ENCODE data around the gene DDX17.

Gene DDX17

DNA sequence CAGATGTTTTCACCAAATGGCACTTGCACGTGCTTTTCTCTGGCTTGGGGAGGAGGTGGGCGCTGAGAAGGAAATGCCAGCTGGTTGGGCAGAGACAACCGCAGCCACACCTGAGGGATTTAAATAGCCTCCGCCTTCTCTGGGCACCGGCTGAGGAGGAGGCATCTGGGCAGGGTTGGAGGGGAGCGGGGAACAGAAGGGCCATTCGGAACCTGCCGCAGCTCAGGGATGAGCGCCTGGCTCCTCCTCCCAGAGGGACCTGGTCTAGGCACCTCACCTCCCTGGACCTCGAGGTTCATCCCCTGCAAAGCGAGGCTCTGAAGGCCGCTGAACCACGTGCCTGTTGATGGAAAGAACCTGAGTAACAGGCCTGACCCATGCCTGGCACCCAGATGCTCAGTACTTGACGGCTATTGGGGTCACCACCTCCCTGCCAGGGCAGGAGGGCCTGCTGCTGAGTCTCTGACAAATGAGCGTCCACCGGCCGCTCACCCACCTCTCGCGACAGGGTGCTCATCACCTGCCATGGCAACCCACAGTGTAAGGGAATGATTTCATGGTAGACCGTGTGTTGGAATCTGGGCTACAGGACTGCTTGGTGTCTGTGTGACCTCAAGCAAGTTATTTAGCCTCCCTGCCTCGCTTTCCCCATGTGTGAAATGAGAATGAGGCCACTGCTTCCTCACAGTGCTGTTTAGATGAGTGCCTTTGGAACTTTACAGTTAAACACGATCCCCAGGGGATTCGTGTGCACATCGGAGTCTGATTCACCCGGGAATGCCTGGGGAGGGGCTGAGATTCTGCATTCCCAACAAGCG is 40.2 kb downstream of the DDX17 start:
- DNase-seq (ENCODE audit: low spot score), result no peak

DNA sequence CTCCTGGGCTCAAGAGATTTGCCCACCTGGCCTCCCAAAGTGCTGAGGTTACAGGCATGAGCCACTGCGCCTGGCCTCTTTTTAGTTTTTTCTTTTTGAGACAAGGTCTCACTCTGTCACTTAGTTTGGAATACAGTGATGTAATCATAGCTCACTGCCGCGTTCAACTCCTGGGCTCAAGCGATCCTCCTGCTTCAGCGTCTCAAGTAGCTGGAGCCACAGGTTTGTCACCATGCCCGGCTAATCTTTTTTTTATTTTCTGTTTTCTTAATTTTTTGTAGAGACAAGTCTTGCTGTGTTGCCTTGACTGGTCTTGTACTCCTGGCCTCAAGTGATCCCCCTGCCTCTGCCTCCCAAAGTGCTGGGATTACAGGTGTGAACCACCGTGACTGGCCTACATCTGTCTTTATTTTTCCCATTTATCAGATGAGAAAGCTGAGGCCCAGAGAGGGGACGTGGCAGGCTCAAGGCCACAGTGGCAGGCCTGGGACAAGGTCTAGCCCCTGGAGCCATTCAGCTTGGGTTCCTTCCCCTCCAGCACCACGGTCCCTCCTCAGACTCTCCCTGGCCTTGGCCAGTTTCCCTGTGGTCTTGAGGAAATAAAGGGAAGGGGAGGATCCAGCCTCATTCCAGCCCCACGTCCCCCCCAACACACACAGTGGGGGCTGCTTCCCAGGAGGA is 41.0 kb downstream of the DDX17 start:
- no peak for DNase-seq (ENCODE audit: low spot score)

DNA sequence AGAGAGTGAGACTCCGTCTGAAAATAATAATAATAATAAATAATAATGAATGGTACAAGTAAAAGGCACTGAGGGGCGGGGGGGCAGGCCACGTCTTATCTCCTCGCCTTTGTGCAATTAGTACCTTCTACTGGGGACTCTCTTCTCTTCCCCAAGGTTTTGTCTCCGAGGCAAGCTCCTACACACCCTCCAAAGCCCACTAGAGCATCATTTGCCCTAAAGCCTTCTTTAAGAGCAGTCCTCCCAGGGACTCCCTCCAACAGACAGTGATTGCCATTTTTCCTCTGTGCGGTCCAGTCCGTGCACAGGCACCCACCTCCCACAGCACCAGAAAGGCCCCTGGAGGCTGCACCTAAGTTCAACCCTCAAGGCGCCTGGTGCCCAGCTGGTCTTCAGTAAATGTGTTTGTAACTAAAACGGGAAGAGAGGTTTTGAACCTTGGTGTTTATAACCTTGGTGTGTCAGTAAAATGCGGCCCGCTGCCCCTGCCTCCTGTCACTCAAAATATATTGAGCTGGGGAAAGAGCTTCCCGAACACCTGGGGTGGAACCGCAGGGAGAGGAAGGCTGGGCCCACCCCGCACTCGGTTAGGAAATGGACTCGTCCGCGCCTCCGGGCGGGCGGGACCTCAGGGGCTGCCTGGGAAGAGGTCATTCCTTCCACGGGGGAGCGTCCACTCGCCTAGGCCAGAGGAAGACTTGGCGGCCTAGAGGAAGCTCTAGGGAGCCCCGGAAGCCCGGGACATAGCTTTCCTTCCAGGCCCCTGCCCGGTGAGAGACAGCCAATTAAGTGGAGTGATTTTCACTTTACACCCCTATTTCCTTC is 42.9 kb downstream of the DDX17 start:
- no peak for DNase-seq (ENCODE audit: low spot score)

DNA sequence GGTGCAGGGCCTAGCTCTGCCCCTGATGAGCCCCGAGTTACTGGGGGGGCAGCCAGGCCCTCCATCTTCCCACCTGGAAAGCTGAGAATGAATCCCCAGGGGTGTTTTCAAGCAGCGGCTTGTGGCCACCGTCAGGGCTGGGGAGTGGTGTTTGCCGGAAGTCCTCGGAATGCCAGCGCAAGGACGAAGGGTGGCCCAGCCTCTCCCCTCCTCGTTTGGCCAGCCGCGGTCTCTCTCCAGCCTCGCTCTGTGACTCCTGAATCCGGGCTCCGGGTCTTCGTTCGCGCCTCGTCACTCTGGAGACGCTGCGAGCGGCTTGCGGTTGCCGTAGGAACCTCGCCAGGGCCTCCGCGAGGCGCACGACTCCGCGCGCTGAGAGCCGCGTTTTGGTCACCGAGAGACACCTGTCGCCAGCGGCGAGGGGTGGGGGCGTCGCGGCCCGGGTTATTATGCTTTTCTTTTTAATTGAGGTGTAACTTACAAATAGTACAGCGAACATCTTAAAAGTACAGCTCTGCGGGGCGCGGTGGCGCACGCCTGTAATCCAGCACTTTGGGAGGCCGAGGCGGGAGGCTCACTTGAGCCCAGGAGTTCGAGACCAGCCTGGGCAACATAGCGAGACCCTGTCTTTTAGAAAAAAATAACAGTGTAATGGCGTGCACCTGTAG is 44.6 kb downstream of the DDX17 start:
- peak; percentile 75 for DNase-seq (ENCODE audit: low spot score)

DNA sequence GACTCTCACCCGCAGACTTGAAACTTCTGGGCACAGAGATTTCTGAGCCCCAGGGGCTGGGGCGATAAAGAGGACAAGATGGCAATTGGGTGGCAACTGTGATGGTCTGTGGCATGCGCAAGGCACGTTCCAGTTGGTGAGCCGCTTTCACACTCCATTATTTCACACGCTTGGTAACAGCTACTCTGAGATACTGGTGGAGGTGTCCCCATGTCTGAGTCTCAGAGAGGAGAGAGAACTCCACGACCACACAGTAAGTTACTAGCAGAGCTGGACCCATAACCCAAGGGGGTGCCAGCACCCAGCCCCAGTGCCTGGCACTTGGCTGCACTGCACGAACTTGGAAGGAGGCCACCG is 45.1 kb downstream of the DDX17 start:
- no peak for DNase-seq (ENCODE audit: low spot score)

DNA sequence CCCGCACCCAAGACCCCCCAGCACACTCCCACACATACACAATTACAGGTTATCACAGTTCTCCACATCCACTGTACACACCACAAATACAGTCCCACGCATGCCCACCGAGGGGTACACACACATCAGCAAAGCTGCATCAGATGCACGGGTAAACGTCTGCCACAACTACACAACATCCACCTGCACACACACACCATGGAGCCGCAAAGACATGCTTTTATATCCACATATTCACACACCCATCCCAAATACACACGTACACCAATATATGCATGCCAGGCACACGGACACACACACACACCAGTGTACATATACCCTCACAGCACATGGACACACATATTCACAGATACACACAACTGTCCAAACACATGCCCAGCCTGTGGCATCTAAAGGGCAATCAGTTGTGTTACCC is 45.7 kb downstream of the DDX17 start:
- no peak for DNase-seq (ENCODE audit: low spot score)

DNA sequence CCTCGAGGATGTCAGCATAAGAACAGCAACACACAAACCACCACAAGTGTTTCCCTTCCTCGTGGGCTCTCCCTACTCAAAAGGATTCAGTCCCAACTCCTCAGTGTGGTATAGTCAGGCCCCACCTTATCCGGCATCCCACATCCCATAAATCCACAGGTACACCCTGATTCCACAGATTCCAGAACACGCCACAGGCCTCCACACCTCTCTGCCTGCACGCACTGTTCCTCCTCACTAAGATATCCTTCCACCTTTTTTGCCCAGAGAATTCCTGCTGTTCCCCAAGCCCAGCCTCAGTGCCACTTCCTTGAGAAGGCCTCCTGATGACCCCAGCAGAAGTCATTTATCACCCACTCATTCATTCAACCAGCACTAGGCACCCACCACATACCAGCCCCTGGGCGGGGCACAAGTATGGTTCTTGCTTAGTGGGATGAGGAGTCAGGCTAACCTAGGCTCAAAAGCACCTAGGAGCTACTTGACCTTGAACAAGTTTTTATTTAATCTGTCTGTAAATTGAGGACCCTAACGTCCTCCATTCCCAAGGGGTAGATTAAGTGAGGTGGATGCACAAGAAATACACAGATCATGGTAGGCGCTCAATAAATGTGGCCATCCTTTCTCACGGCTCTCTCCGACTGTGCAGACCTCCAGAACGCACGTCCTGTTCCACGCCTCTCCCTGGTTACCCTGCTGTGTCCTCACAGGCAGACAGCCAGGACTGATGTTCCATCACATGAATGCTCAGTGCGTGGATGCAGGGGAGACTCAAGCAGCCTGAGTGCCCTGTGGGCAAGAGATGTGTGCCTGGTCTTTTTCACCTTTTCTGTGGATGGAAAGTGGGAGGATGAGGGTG is 49.0 kb downstream of the DDX17 start:
- DNase-seq (ENCODE audit: low spot score), result no peak

DNA sequence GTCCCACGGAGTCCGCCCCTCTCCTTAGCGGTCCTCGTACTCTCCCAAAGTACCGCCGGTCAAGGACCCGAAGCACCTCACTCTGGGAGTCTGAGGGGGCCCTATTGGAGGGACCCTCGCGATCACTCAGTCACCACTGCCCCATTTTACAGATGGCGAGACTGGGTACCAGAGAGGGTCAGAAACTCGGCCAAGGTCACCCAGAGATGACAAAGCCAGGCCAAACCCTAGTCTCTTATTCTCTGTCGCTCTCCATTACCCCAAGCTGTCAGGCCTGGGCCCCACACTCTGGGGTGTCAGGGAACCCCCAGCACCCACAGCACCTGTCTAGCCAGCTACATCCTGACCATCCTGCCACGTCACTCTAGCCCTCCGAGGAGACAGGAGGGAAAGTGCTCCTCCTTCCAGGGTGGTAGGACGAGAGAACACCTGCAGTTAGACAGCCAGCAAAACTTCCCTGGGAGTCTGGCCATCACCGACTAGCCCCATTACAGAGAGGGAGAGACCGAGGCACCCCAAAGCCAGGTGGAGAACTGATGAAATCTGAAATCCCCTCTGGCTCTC is 49.8 kb downstream of the DDX17 start:
- no peak for DNase-seq (ENCODE audit: low spot score)

DNA sequence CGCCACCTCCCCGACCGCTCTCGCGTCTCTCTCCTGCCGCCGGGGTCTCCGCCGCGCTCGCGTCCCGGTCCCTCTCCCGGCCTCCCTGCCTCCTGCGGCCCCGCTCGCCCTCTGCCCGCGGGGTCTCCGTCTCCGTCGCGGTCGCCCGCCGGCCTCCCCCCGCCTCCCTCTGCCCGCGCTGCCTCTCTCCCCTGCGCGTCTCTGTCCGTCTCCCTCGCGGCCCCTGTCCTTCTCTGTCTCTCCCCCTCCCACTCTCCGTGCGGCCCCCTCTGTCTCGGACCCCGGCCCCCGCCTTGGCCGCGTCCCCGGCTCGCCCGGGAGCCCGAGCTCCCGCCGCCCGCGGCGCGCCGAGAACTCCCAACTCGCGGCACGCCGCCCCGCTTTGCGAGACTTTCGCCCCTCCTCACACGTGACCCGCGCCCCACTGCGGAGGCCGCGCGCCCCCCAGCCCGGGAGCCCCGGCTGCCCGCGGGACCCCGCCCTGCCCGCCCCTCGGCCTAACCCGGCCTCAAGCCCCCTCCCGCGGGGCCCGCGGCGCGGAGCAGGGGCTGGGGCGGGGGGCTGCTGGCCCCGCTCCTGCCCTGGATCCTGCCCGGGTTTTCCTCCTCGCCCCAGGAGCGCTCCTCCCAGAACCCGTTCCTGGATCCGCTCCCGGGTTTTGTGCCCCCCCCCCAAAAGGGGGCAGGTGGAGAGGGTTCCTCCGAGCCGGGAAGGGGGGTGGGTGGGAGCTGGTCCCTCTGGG is 50.4 kb downstream of the DDX17 start:
- no peak for DNase-seq (ENCODE audit: low spot score)

DNA sequence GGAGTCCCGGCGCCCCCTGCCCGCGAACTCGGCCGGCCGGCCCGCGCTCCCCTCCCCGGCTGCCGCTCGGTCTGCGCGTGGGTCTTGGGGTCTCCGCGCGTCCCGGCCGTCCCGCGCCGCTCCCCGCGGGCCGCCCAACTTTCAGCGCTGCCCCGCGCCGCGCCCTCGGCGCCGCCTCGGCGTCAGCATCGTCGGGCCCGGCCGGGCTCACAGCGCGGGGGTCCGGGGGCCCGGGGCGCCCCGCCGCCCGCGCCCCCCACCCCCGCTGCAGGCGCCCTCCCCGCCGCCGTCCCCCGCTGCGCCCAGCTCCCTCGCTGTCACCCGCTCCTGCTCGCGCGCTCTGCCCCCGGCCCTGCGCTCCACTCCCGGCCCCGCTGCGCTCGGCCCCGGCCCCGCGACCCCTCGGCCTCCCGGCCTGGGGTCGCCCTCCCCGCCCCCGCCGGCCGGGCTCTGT is 51.0 kb downstream of the DDX17 start, which contains the start of gene KCNJ4:
Gene KCNJ4 (minus strand): TSS at position 124 of the 454 bp plus-strand sequence. CDS start 27,067 bp downstream, outside the sequence.
- no peak for DNase-seq (ENCODE audit: low spot score)

DNA sequence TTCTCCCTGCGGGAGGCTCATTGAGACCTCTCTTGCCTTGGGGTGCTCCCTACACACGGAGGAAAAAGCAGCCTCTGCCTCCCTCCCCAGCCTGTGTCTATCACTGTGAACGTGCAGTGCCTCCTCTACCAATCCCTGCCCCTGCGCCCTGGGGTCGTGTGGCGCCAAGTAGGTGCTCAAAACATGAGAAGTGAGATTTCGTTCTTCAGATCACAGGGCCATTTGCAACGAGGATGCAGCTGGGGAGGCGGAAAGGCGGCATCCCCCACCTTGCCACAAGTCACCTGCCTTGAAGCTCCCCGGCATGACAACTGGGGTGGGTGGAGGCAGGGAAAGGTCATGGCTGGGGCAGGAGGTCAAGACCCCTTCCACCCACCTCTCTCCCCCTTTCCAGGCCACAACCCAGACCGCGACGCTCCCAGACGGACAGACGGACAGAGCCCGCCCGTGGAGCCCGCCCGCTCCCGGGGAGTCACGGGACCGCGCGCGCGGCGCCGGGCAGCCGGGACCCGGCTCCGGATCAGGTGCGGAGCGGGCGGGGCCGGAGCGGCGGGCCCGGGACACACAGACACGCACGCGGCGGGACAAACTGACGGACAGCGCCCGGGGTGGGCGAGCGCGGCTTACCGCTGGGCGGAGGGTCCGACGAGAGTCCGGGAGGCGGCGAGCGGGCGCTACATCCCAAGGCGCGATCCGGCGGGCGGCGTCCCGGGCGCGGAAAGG is 51.6 kb downstream of the DDX17 start:
- no peak for DNase-seq (ENCODE audit: low spot score)

DNA sequence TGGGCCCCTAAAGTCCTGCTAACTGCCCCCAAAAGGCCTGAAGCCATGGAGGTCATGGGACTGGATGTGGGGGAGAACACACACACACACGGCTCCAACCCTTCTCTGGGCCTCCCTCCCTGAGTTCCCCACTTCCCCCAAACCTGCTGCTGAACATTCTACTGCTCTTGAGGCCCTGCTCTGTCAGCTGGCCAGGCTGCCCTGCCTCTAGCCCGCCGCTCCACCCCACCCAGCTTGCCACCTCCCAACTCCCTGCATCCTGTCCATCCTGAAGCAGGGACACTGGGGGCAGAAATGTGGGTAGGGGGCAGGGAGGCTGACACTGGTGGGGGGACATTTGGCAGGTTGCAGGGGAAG is 52.1 kb downstream of the DDX17 start:
- no peak for DNase-seq (ENCODE audit: low spot score)

DNA sequence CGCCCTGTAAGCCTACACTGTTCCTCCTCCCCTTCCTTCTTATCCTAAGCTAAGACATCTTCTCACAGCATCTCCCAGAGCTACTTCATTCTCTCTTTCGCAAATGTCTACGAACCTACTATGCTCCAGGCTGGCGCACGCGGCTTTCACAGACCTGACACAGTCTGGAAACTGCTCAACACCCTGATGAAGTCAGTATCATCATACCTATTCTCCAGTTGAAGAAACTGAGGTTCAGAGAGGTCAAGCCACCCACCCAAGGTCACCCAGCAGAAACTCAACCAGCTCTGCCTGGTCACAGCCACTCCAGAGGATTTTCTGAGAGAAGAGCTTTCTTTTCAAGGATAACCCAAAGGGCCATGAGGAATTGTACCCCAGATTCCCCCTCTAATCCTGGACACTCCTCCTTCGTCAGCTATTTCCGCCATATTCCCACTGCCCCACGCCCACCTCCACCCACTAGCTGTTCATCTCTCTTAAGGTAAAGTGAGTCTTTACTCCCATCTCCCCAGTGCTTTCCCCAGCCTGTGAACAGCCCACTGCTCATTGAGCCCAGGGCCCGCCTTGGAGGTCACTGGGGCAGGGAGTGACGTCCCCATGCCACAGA is 52.9 kb downstream of the DDX17 start:
- DNase-seq (ENCODE audit: low spot score), result no peak

DNA sequence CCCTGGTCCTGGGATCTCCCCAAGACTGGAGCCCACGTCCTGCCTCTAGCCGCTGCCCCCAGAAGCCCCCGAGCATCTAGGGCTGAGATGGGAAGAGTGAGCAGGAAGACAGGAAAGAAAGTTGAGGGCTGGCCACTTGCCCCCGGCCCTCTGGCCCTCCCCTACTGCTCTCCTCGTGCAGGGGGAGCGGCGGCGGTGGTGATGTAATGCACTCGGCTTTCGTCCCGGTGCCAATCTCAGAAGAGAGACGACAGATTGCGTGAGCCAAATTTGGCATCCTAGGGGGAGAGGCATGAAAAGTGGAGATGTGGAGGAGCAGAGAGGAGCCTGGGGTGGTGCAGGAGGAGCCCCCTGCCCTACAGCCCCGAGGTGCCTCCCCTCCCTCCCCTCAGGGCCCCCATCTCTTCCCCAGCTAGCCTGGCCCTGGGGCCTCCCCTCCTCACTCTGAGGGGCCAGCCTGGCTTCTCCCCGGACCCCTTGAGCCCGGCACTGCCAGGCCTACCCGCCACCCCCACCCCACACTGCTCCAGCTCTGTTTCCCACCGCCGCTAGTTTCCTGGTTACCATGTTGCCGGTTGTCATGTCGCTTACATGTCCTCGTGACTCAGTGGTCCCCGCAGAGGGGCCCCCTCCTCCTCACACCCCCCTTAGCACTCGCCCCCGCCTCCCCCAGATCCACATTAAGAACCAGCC is 53.6 kb downstream of the DDX17 start:
- peak; percentile 68 for DNase-seq (ENCODE audit: low spot score)

DNA sequence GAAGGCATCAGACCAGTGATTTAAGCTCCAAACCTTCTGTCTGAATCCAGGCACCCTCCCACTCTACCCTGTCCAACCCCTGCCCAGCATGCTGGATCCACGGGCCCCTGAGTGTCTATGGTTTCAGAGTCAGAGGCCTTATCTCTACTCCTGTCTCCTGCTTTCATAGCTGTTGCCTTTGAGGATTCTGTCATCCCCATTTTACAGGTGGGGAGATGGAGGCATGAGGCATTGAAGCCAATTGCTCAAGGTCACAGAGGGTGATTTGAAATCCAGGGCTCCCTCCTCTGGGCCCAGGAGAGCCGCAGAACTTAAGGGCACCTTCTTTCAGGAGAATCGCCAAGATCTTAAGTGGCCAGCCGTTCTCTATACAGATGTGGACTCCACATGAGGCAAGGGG is 54.2 kb downstream of the DDX17 start:
- no peak for DNase-seq (ENCODE audit: low spot score)

DNA sequence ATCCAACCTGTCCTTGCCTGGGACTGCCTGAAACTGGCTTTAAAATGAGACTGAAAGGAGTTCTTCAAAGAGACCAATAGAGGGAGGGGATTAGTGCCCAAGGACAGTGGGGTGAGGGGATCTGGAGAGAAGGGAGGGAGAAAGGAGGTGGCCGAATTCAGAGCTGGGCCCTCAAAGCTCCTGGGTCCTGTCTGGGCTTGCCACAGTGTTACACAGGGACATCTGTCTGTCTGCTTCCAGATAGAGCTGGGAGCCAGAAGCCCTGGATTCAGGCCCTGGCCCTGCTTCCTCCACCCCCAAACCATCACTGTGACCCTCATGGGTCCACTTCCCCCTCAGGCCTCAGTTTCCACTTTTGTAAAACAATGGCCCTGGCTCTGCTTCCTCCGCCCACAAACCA is 54.7 kb downstream of the DDX17 start:
- no peak for DNase-seq (ENCODE audit: low spot score)

DNA sequence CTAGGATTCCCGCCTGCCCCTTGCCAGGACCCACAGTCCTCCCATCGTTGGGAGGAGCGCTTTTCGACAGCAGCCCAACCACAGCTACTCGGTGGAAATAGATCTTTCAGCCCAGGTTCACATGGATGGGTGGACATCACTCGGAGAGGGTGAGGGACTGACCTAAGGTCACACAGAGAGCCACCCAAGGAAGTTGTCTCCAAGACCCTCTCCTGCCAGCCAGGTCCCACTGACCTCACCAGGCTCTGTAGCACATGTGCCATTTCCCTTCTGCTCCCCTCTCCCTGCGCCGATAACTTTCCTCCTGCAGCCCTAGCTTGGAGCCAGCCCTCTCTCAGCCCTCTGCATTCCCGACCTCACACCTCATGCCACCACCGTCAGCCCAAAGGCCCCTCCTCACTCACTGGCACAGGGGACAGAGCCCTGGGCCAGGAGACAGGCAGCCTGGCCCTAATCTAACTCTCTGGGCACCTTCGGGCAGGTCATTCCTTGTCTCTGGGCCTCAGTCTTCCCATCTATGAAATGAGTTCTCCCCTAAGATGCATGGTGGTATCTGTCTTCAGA is 55.8 kb downstream of the DDX17 start:
- no peak for DNase-seq (ENCODE audit: low spot score)

DNA sequence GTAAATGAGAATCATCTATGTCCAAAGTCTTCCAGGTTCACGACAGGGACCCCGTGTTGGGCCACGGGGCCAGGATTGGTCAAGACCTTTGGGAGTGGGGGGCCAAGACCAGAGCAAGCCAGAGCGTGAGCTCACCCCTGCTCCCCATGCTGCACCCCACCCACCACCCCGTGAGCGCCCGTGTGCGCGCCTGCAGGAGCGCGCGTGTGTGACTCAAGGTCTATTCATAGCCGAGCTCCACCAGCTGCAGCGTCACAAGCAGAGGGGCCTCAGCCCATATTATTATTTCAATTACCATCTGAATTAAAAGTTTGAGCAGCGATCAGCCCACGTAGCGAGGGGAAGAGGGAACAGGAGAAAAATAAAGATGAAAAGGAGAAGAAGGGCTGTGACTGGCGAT is 56.3 kb downstream of the DDX17 start:
- DNase-seq (ENCODE audit: low spot score), result peak; percentile 71
